Right lobe of liver (tissue), 6 donors: ENCODE data around the gene PCDH15. TPM values are rescaled to one million over a fixed set of nuclear protein-coding genes. Genes with fewer than 3 reads are reported as not detected.

Source experiments
- ATAC-seq, 4 donors: fragments of 200-7000 bp; cut with Tn5 transposase; one replicate each; pipeline ENCODE4 v1.9.1; 2020; ENCODE audit warnings: mild to moderate bottlenecking in 4 of 4, moderate library complexity in 4 of 4
- DNase-seq, 3 donors: peaks; one replicate each; pipeline ENCODE4 v3.0.0-alpha.2; 2020
- H3K27ac ChIP-seq, 3 donors: fragments of 200-600 bp; one replicate each; pipeline ENCODE4 v1.8.0; 2022
- H3K27me3 ChIP-seq, 2 donors: fragments of 200-600 bp; one replicate each; pipeline ENCODE4 v1.8.0; 2022
- H3K36me3 ChIP-seq, 4 donors: fragments of 200-600 bp; sonication (generic) in 1 of 4; one replicate each; pipeline versions ENCODE4 v1.5.1 to v1.8.0; 2017 to 2022; ENCODE audit warnings: control low read depth in 1 of 4
- H3K4me1 ChIP-seq, 4 donors: fragments of 200-600 bp; sonication (generic) in 1 of 4; one replicate each; pipeline versions ENCODE4 v1.5.1 to v1.8.0; 2017 to 2022; ENCODE audit warnings: control low read depth in 1 of 4
- H3K4me3 ChIP-seq, 3 donors: fragments of 200-600 bp; one replicate each; pipeline ENCODE4 v1.8.0; 2022
- H3K9me3 ChIP-seq, 4 donors: fragments of 200-600 bp; sonication (generic) in 1 of 4; one replicate each; pipeline versions ENCODE4 v1.5.1 to v1.8.0; 2017 to 2022; ENCODE audit warnings: control low read depth in 1 of 4
- CTCF ChIP-seq, 4 donors: fragments of 200-600 bp in 3 of 4; fragments of 450-650 bp in 1 of 4; IDR thresholded peaks; one replicate each; pipeline versions ENCODE4 v1.5.1 to v1.8.0; 2016 to 2022; ENCODE audit warnings: antibody characterized with exemption in 4 of 4, mild to moderate bottlenecking in 2 of 4
- POLR2A ChIP-seq: fragments of 450-650 bp; IDR thresholded peaks from one replicate; pipeline ENCODE4 v1.6.1; 2017; ENCODE audit warnings: antibody characterized with exemption, mild to moderate bottlenecking
- WGBS: methylation state at CpG from one replicate; pipeline ENCODE4 v1.1.6; 2018; ENCODE audit warnings: low coverage, low lambda C conversion rate; ENCODE audit not compliant: insufficient coverage; ENCODE audit errors: missing lambda C conversion rate; 5-methylcytosine and 5-hydroxymethylcytosine counted together
- intact Hi-C, 2 donors: fragments of 100-400 bp; cut with DNase I; formaldehyde crosslinking; loops; one replicate each; pipeline versions ENCODE4 v1.11.2 to v1.14.1; 2022
- total RNA-seq, 6 experiments: library from RNA; depleted of rRNA in 2 of 6; stranded (reverse); fragments of >200 nt in 2 of 6; fragmentation: NEBNext Ultra II Directional in 3 of 6; extraction: Animal tissue kit (Norgen Biotek cat#: 25700) in 3 of 6; gene quantifications; one replicate each; pipeline versions ENCODE4 v1.1.0 to v1.2.4, GENCODE V29; 2016 to 2023
- donor health status: DM: no; HTN: yes; CAD: no.
- donor health status: DM: no; HTN: no; CAD: no.
- donor health status: DM: no; HTN: no; CAD: no.
- donor health status: DM: no; HTN: yes; CAD: no.
- donor health status: DM: no; HTN: yes; CAD: no.

Gene PCDH15
- total RNA-seq, 6 experiments from 2014 or later, result not detected

GRCh38 chr10:54372179-54372578, 428.9 kb downstream of the PCDH15 start:
- DNase-seq (no peak), ATAC-seq (no peak)
- Histone ChIP-seq H3K4me3 (no peak overlapping the region), H3K9me3 (no peaks in the 10 kb centered on the region), H3K27me3 (no peaks in the 10 kb centered on the region), H3K36me3 (no peaks in the 10 kb centered on the region), H3K27ac (no peak overlapping the region), H3K4me1 (no peaks in the 10 kb centered on the region)
- intact Hi-C loops, result no loop called here
- TF ChIP-seq POLR2A (no peak), CTCF (IDR thresholded peaks at IDR 0.05) (no peak)
- 38% methylated on average over 1 of the region's 1 CpG for whole genome bisulfite sequencing

GRCh38 chr10:54368984-54369383, 432.0 kb downstream of the PCDH15 start:
- Histone ChIP-seq H3K9me3 (no peaks in the 10 kb centered on the region), H3K27me3 (no peaks in the 10 kb centered on the region), H3K27ac (no peak overlapping the region), H3K36me3 (no peaks in the 10 kb centered on the region), H3K4me1 (no peaks in the 10 kb centered on the region), H3K4me3 (no peak overlapping the region)
- DNase-seq (no peak), ATAC-seq (no peak)
- 57% methylated on average over 3 of the region's 3 CpGs for WGBS
- TF ChIP-seq POLR2A, result no peak
- TF ChIP-seq CTCF (IDR thresholded peaks at IDR 0.05), result no peak
- intact Hi-C loops, result no loop called here

GRCh38 chr10:54363390-54363789, 437.6 kb downstream of the PCDH15 start:
- no peaks in the 10 kb centered on the region for H3K36me3 ChIP-seq
- no peaks in the 10 kb centered on the region for H3K9me3 ChIP-seq
- intact Hi-C loops, result no loop called here
- TF ChIP-seq CTCF (IDR thresholded peaks at IDR 0.05) (no peak), POLR2A (no peak)
- no peak overlapping the region for H3K27ac ChIP-seq
- no peak overlapping the region for H3K4me3 ChIP-seq
- H3K27me3 ChIP-seq, result no peaks in the 10 kb centered on the region
- DNase-seq, result no peak
- ATAC-seq, result no peak
- WGBS, result 33% methylated on average over 1 of the region's 1 CpG
- H3K4me1 ChIP-seq, result no peaks in the 10 kb centered on the region

- Histone ChIP-seq H3K27me3 (no peaks in the 10 kb centered on the region), H3K36me3 (no peaks in the 10 kb centered on the region), H3K4me1 (no peaks in the 10 kb centered on the region), H3K4me3 (no peak overlapping the region), H3K27ac (no peak overlapping the region), H3K9me3 (no peaks in the 10 kb centered on the region)
- no peak for ATAC-seq
- no peak for DNase-seq
- no peak for TF ChIP-seq POLR2A
- no peak for TF ChIP-seq CTCF (IDR thresholded peaks at IDR 0.05)
- intact Hi-C loops, result no loop called here
- WGBS, result 76% methylated on average over 2 of the region's 2 CpGs
Measured at GRCh38 chr10:54342058-54342457, 459.0 kb downstream of the PCDH15 start.

GRCh38 chr10:54335296-54335695, 465.7 kb downstream of the PCDH15 start:
- H3K4me3 ChIP-seq, result no peak overlapping the region
- intact Hi-C loops, result no loop called here
- H3K36me3 ChIP-seq, result no peaks in the 10 kb centered on the region
- H3K9me3 ChIP-seq, result no peaks in the 10 kb centered on the region
- ATAC-seq, result no peak
- H3K27ac ChIP-seq, result no peak overlapping the region
- 33% methylated on average over 2 of the region's 2 CpGs for WGBS
- H3K27me3 ChIP-seq, result no peaks in the 10 kb centered on the region
- no peak for TF ChIP-seq POLR2A
- no peaks in the 10 kb centered on the region for H3K4me1 ChIP-seq
- DNase-seq, result no peak
